Stromal cell of bone marrow (primary cell): ENCODE data around the gene ANKRD49.
A peak's percentile ranks its signal among the peaks of the same experiment; 100 is the strongest.
"Not testable (repeated sequence)": the region's sequence is repeated elsewhere in the genome, so short reads cannot be mapped to it uniquely, and the experiment has no call there.

ENCODE experiments used
- DNase-seq: peaks from one replicate; pipeline ENCODE4 v3.0.0-alpha.2; 2012; ENCODE audit warnings: low read depth

ANKRD49 gene

DNA sequence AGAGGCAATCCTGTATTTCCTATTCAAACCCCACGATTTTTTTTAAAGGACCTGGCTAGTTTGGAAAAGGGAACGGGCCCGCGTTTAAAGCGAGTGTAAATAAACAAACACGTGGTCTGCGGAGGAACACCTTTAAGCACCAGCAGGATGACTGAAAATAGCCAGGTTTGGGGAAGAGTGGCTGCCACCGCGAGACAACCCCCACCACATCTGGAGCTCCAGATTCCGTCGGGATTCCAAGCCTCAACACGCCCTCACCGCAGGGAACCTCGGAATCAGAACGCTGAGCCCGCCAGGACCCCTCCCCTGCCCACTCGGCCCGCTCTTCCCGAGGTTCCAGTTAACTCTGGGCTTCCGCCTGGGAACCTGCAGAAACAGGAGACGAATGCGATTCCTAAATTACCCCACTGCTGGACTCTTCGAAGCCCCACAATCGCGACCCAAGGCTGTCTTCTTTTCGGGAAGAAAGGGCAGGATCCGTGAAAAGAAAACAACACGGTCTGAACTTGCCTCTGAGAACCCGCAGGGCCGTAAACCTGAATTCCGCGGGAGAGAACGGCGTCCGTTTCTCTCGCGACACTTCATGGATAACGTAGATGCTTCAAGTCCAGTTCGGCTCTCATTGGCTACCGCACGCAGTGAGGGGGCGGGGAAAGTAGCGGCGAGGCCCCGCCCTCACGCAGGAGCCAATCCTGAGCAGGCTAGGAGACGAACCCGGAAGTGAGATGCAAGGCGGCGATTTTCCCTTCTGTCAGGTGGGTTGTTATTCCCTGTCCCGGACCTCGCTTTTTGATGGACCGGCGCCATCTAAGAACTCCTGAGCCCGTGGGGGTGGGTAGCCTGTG is at the start of gene ANKRD49, which contains the start of gene MRE11:
TSS of gene ANKRD49 (plus strand) at position 704 of the 845 bp plus-strand sequence. CDS start 2,710 bp downstream, outside the sequence.
TSS of gene MRE11 (minus strand) at position 564 of the 845 bp plus-strand sequence. CDS start 1,043 bp downstream, outside the sequence.
- peak; percentile 97 for DNase-seq

DNA sequence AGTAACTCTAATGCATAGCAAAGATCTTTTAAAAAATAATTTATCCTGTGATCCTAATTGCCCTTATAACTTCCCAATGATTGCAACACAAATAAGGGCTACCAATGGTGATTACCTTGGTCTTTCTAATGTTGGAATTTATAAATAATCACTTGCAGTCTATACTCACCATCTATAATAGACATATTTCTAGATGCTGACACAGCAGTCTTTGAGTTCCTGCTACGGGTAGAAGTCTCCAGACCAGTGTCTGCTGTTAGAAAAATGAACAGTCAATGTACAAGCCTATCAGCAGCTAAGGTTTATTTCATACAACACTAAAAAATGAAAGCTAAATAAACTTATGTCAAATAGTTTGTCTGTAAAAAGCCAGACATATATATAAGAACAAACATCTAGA is 48.1 kb upstream of the ANKRD49 start:
- no peak for DNase-seq

DNA sequence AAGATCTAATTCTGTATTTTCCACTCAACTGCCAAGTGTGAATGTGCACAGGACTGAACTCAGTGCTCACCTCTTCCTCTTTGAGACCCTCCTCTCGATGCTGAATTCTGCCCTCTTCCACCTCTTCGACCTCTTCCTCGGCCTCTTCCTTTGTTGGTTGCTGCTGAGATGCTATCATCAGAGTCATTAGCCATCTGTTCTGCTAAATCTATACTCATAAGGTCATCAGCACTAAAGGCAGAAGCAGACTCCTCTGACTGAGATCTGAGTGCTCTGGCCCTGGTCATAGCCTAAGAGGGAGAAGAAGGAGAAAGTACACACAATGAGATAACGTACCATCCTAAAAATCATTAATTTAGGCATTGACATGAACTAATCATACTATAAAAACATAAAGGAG is 46.6 kb upstream of the ANKRD49 start:
- DNase-seq, result no peak

GRCh38 chr11:94449029-94449428 is 44.8 kb upstream of the ANKRD49 start:
- no peak for DNase-seq

DNA sequence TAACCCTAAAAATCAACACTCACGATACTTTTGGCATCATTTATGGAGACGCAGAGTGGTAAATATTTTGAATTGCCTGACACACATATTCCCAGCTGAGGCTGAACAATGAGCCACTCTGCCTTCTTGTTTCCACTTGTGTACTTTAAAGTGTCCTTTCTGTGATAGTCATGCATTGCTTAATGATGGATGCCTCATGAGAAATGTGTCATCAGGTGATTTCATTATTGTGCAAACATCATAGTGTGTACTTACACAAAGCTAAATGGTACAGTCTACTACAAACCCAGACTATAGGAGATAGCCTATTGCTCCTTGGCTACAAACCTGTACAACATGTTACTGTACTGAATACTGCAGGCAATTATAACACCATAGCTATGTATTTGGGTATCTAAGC is 44.3 kb upstream of the ANKRD49 start:
- peak; percentile 66 for DNase-seq

- peak; percentile 31 for DNase-seq
These were observed 43.7 kb upstream of the ANKRD49 start for GRCh38 chr11:94450048-94450447.

DNA sequence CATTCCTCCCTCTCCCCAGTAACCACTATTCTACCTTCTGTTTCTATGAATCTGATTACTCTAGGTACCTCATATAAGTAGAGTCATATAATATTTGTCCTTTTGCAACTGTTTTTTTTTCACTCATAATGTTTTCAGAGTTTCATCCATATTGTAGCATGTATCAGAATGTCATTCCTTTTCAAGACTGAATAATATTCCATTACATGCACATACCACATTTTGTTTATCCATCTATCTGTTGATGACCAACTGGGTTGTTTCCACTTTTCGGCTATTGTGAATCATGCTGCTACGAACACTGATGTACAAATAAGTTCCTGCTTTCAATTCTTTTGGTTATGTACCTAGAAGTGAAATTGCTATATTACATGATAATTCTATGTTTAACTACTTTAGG is 40.8 kb upstream of the ANKRD49 start:
- no peak for DNase-seq

DNA sequence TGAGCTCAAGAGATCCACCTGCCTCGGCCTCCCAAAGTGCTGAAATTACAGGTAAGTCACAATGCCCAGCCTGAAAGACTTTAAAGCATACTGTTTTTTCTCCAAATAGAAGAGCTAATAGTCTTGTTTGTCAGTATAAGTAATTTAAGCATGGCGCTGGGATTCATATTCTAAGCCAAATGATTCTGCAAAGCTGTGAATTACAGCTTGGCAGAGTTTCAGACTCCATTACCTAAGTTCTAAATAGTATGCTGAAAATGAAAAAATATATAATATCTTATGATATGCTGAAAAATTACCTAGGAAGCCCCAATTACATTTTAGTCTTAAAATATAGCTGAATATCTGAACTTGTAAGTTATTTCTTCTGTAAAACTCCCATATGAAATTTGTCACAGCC is 39.5 kb upstream of the ANKRD49 start:
- DNase-seq, result no peak

GRCh38 chr11:94455861-94456260 is 37.9 kb upstream of the ANKRD49 start:
- DNase-seq, result no peak

GRCh38 chr11:94457118-94458029 is 36.4 kb upstream of the ANKRD49 start:
- DNase-seq, result no peak

DNA sequence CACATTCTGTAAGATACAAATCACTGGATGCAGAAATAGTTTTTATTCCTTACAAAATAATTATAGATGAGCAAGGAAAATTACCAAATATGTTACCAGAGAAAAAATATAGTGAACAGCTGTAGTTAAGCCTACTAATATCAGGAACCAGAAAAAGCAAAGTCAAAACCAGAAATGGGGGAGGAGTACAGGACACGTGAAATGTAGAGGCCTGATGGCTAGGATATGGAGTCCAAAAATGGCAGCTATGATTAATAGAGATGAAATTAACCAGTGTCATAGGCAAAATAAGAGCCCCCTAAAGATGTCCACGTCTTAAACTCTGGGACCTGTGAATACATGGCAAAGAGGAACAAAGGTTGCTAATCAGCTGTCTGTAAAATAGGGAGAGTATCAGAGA is 34.2 kb upstream of the ANKRD49 start:
- DNase-seq, result no peak

DNA sequence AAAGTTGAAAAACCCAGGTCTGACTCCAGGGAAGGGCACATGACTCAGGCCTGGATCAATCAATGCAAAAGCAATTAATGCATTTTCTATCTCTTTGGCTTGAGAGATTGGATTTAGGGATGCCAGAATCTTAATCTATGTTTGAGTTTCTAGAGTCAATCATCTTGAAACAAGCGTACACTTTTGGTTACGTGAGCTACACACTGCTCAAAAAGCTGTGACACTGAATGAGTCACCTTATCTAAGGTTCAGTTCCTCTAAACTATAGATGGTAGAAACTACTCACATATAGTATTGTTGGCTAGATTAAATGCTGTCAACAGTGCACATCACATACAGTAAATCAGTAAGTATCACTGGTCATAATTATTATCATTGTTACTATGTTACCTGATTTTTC is 24.4 kb upstream of the ANKRD49 start:
- no peak for DNase-seq

GRCh38 chr11:94472916-94473799 is 20.6 kb upstream of the ANKRD49 start:
- DNase-seq, result no peak

GRCh38 chr11:94477624-94478023 is 16.2 kb upstream of the ANKRD49 start:
- no peak for DNase-seq

DNA sequence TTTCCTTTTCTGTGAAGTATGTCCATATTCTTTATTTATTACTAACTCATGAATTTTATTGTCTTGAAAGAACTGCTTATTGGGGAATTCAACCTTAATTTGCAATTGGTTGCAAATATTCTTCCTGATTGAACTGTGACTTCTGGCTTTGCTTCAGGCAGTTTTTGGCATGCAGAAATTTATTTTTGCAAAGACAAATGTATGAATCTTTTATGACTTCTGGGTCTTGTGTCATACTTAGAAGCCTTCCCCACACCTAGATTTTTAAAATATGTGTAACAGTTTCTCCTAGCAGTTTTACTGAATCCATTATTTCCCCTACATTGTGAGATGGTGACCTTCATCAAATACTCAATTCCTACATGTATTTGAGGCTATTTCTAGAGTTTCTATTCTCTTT is 12.4 kb upstream of the ANKRD49 start:
- DNase-seq, result no peak

GRCh38 chr11:94486068-94486467 is 7.7 kb upstream of the ANKRD49 start:
- DNase-seq, result no peak

DNA sequence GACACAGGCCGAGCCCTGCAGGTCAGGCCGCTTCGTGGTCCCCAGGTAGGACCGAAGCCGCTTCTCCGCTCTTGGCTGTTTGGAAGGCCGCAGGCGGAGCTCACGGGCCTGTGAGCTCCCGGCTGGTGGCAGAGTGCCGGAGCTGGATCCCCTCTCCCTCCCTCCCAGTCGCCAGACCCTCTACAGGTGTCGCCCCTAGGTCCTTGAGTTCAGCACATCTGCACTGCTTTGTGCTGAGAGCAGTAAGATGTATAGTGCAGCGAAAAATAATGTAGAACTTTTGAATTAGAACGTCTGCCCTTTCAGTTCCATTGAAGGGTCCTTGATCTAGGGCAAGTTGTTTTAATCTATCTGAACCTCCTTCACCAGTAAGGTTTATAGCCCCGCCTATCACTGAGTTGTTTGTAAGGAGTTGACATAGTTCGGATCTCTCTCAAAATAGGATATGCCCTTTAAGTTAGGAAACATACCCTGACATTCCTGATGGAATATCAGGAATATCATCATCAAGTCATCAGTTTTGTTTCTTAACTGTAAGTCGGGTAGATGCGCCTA is 419 bp downstream of the ANKRD49 start:
- no peak for DNase-seq

- DNase-seq, result no peak
These were observed 6.4 kb downstream of the ANKRD49 start for GRCh38 chr11:94500181-94500580.

GRCh38 chr11:94501522-94501921 is 7.7 kb downstream of the ANKRD49 start:
- DNase-seq, result no peak

DNA sequence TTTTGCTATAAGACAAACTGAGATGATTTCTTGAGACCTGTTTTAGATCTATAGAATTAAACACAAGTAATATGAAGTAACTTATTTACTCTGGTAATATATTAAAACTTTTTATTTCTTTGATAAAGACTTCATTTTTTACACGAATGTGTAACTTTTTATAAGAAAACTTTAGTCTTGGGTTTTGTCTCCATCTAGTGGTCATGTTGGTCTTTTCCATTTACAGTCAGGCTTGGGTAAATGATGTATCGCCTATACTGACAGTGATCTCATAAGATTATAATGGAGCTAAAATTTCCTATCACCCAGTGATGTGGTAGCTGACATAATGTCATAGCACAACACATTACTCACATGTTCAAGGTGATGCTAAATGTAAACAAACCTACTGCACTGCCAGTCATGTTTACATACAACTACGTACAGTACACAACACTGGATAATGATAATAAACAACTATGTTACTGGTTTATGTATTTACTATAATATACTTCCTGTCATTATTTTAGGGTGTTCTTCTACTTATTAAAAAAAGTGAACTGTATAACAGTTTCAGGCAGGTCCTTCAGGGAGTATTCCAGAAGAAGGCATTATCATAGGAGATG is 11.0 kb downstream of the ANKRD49 start:
- peak; percentile 54 for DNase-seq

DNA sequence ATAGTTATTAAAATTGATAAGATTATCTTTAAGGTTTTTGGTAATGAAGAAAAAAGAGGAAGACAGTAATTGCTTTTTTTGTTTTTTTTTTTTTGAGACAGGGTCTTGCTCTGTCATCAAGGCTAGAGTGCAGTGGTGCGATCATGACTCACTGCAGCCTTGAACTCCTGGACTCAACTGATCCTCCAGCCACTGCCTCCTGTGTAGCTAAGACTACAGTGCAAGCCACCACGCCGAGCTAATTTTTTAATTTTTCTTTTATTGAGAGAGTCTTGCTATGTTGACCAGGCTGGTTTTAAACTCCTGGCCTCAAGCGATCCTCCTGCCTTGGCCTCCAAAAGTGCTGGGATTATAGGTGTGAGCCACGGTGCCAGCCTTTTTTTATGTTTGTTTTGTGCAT is 12.7 kb downstream of the ANKRD49 start:
- not testable (repeated sequence) for DNase-seq
